HL-60 (cell line): Measurements from ENCODE around the gene FAM83B.

Source experiments
- CTCF ChIP-seq: IDR thresholded peaks from one replicate; pipeline ENCODE4 v1.5.1; 2011; ENCODE audit warnings: low read length, control low read depth, inconsistent platforms; ENCODE audit not compliant: insufficient read depth
- GABPA ChIP-seq: IDR thresholded peaks from 2 replicates; pipeline ENCODE4 v1.6.1; 2012; ENCODE audit warnings: low read depth
- REST ChIP-seq: IDR thresholded peaks from 2 replicates; pipeline ENCODE4 v1.6.1; 2012; ENCODE audit warnings: low read depth; ENCODE audit not compliant: insufficient replicate concordance

GRCh38 chr6:54957698-54958097 lies 111.1 kb downstream of the FAM83B start:
- TF ChIP-seq REST (no peak), CTCF (no peak), GABPA (no peak)
